Endometrial microvascular endothelial cells (primary cell): Measurements from ENCODE around the gene NMNAT2. TPM values are rescaled to one million over a fixed set of nuclear protein-coding genes. Genes with fewer than 3 reads are reported as not detected.
"Not testable (repeated sequence)": the region's sequence is repeated elsewhere in the genome, so short reads cannot be mapped to it uniquely, and the experiment has no call there.

ENCODE experiments used
- in situ Hi-C: cut with HindIII; loops from 2 replicates; pipeline ENCODE4 v1.10.0; 2017; ENCODE audit warnings: low sequenced_read_pairs, low pct_unique_long_range_greater_than_20kb; ENCODE audit errors: inconsistent ontology term
- total RNA-seq: library from RNA; depleted of rRNA; stranded (reverse); fragments of >200 nt; gene quantifications from one replicate; pipeline ENCODE4 v1.2.3, GENCODE V29; 2015; ENCODE audit errors: inconsistent ontology term

Gene NMNAT2
- total RNA-seq, 1 donor from 2014 or later: 0.19 TPM

DNA sequence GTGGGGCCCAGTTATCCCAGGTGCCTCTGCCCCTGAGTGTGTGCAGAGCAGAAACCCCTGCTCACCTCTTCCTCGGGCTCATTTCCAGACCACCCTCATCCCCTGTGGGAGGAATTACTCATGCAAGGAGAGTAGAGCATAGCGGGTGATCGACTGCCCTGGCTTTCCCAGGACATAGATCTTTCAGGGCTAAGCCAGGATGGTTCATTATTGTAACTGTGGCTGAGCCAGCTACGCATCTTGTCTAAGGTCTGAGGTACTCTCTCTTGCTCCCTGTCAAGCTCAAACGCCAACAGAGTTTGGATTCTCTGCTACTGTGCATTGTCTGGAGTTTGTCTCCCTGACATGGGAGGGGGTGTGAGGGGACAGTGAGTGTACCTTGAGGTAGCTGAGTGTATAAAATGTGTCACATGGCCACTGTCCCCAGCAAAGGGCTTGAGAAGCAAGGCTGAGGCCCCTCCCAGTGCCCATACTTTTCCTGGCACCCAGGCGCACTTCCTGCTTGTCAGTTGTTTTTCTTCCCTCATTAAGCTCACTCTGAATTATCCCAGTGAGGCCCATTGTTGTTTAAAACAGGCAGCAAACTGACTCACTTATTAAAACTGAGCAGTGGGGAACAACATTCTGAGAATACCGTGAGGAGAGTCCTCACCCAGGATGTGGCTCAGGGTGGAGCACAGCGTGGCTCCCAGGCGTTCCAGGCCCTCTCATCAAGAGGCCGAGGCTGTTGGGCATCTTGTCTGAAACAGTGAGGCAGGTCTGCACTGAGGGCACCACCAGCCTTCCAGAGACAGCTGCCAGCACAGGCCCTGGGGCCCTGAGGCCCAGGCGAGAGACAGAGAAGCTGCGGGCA, 139.2 kb downstream of the NMNAT2 start:
- in situ Hi-C loops: no loop called here

- in situ Hi-C loops: no loop called here
Measured at GRCh38 chr1:183277821-183278738, 140.1 kb downstream of the NMNAT2 start.

DNA sequence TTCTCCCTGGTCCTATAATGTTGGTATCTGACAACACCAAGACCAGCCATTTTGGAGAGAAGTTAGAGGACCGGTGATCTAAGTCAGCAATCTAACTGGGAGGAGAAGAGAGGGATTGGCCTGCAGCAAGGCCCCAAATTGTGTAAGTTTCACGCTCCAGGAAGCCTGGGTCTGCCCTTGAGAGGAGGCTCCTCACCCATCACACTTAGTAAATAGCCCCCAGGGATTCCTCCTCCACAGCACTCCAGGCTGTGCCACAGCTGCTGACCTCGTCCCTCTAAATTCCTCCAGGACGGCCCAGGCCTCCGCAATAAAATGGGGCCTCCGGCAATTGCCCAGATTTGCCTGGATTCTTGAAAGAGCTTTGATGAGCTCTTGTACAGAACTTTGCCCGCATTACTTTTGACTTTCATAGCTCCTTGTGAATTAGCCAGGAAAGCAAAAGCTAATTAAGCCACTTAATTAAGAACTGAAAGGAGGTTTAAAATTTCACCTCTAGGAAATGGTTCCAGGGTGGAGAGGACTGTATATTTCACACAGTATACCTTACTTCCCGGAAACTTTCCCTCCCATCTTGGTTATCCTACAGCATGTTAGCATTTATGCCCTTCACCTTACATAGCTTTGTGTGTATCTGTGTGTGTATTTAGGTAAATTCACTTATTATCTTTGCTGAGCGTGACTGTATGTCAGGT, 141.6 kb downstream of the NMNAT2 start:
- in situ Hi-C loops: no loop called here

DNA sequence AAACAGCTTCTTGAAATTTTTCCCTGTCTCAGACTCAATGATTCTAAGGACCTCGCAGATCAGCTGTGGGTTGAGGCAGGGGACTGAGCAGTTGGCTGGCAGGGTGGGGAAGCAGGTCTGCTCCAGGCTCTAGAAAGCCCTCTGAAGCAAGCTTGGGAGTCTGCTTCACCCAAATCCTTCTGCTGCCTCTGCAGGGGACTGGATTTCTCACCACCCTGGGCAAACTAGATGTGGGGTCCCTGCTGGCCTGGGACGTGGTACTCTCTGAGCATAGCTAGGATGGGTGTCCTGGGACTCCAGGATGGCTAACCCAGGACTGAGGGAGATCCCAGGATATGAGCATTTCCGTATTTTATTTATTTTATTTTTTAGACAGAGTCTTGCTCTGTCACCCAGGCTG, 142.9 kb downstream of the NMNAT2 start:
- in situ Hi-C loops: no loop called here

- in situ Hi-C loops: no loop called here
Measured at GRCh38 chr1:183274836-183275235, 143.3 kb downstream of the NMNAT2 start.

DNA sequence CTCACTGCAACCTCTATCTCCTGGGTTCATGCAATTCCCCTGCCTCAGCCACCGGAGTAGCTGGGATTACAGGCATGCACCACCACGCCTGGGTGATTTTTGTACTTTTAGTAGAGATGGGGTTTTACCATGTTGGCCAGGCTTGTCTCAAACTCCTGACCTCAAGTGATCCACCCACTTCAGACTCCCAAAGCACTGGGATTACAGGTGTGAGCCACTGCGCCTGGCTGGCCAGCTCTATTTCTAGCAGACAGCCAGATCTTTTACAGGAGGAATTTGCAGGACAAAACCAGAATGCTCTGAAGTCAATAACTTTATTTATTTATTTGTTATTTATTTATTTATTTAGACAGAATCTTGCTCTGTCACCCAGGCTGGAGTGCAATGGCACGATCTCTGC, 144.2 kb downstream of the NMNAT2 start:
- in situ Hi-C loops: not testable (repeated sequence)

DNA sequence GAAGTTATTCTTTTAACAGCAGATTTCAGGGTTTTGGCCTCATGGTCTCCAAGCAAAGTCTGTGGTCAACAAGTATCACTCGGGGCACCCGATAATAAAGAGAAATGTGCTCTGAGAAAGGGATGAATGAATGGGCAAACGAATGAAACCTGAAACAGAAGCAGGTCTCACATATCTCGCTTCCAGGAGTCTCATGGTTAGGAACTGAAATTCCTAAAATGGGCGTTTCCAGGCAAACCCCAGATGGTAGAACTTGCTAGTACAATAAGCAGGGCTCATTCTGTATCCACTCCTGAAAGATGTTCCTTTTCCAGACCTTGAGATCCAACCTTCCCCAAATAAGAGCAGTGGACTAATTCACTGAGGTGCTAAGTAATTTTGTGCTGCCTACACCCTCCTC, 144.9 kb downstream of the NMNAT2 start:
- in situ Hi-C loops: no loop called here

- in situ Hi-C loops: no loop called here
Measured at GRCh38 chr1:183272390-183272848, 145.8 kb downstream of the NMNAT2 start.

DNA sequence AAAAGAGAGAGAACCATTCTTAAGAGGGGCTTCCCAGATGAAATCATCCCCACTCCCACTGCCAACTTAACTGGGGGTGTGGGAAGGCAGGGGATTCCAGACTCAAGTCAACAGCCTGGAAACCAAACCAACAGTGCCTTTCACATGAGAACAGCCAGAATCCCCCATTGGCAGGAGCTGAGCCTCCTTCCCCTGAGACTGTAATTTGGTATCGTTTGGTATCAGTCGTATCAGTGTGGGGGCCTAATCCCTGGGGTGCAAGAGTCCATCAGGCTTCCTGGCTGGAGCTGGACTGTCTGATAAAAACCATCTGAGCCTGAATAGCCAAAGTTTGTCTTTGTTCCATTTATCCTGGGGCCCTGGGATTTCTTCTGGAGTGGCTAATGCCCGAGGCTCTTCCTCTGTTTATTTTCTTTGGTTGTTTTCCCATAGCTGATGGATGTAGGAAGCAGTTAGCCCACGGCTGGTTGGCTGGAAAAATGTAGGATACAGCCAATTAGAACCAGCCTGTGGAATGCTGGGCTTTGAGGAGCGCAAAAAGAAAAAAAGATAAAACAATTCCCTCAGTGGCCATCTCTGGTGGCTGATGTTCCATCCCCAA, 147.5 kb downstream of the NMNAT2 start:
- in situ Hi-C loops: no loop called here

GRCh38 chr1:183267646-183268431, 150.3 kb downstream of the NMNAT2 start:
- in situ Hi-C loops: no loop called here

DNA sequence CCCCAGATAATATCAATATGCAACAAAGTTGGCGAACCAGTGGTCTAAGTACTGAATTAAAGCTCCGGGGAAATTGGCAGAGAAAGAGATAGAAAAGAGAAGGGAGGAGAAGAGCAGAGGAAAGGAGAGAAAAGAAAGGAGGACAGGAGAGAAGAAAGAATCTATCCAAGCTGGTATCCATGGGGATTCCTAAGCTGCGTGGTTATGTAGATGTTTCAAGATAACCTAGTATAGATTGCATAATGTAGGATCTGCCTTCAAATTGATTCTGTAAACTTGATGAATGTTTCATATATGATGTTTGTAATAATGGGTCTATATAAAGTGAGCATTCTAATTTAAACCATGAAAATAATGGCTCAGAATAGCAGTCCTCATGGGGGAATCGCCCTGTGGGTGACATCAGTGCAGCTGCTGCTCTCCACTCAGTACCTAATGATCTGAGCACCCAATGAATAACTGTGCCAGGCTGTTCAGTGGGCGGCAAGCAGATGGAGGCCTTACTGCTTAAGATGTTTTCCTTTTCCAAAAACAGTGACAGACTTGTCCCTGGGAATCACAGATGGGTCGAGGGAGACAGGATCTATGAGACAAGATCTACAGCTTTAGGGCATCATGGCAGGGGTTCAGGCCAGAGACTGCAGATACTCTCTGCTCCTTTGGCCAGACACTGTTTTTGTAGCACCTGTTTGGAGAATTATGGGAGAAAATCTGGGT, 154.1 kb downstream of the NMNAT2 start:
- in situ Hi-C loops: no loop called here

DNA sequence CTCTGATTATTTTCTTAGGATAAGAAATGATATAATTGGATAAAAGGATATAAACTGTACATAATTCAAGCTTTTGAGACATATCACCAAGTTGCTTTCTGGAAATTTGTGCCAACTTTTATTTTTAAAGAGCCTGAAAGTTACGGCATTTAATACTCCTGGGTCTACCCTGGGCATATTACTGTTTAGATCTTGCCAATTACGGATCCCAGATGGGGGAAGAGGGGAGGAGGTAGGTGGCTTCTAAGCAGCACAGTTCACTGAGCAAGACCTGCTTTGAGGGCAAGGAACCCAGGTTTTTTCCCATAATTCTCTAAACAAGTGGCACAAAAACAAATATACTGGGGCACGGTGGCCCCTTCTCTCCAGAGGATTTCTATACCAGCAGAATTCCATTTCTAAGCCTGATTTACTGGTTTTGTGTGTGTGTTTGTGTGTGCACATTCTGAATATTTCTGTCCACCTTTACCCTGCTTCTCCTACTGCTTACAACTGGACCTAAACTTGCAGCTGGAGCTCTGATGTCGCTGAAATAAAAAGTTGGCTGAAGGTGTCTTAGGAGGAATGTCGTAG, 155.5 kb downstream of the NMNAT2 start:
- in situ Hi-C loops: no loop called here

DNA sequence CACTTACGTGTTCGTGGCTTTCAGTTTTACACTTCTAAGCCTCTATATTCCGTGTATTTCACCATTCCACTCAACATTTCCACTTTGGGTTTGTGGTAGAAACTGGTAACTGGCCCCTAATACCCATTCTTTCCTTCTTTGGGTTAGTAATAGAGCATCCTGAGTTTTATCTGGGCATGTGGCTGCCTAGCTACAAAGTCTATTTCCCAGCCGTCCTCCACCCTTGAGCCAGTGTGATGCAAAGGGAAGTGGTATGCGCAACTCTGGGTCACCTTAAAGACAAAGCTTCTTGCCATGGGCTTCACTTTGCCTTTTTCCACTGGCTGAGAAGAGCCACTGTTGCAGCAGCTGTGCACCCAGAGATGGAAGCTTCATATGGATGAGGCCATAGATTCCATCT, 158.3 kb downstream of the NMNAT2 start:
- in situ Hi-C loops: no loop called here

DNA sequence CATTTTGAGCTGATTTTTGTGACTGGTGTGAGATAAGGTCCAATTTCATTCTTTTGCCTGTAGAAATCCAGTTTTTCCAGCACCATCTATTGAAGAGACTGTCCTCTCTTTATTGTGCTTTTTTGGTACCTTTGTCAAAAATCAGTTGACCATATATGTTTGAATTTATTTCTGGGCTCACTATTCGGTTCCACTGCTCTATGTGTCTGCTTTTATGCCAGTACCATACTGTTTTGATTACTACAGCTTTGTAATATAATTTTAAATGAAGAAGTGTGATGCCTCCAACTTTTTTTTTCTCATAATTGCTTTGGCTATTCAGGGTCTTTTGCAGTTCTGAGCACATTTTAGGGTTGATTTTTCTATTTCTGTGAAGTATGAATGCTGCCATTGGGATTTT, 163.1 kb downstream of the NMNAT2 start:
- in situ Hi-C loops: no loop called here

DNA sequence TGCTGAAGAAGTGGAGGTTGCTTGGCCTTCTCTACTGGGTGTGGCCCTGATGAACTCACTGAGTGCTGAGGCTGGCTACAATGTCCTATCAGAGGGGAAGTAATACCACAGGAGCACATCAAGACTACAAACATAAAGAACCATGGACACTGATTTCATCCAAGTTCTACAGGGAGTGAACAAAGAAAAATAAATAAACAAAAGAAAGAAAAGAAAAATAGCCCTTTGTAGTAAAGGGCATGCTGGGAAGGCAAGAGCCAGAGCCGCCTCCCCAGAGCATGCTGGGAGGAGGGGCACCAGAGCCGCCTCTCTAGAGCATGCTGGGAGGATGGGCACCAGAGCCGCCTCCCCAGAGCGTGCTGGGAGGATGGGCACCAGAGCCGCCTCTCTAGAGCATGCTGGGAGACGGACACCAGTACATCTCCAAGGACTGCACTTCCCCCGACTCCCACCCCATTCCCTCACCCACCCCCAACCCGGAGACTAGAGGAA, 166.2 kb downstream of the NMNAT2 start:
- in situ Hi-C loops: no loop called here

DNA sequence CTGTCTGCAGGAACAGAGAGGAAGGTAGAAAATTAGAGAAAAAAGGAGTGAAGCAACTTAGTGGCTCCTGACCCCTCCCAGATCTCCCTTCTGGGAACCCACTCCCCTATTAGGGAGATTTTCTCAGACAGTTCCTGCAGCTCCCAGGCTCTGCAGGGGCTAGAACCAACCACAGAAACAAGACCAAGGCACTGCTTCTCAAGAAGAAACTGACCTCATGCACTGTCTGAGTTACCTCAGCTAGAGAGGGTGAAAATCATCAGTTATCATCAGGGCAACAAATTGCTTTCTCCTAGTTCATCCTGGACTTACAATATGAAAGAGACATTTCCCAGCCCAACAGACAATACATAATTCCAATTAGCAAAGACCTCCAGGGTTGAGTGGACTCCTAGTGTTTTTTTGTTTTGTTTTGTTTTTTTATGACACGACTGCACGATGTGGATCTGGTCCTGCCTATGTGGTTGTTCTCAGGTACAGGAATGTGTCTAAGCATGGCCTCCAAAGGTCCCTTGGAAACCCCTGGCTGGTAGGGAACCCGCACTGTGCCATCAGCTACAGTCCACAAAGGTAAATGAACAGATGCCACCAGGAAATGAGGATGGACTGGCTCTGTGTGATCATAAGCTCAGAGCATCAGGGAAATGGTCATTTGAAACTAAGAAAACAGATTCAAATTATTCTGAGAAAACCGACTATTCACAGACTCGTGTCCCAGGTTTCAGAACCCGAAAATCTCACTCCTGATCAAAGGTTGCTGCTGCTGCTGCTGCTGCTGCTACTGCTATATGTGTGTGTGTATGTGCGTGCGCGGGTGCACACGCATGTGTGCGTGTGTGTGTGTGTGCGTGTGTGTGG, 166.8 kb downstream of the NMNAT2 start:
- in situ Hi-C loops: no loop called here
